ENCODE measurements around the gene RMI1. TPM values are rescaled to one million over a fixed set of nuclear protein-coding genes. Genes with fewer than 3 reads are reported as not detected.
"Not testable (repeated sequence)": the region's sequence is repeated elsewhere in the genome, so short reads cannot be mapped to it uniquely, and the experiment has no call there.

The RMI1 gene
- total RNA-seq, 2 donors from 2014 or later, result 27.1 to 33.2 TPM

DNA sequence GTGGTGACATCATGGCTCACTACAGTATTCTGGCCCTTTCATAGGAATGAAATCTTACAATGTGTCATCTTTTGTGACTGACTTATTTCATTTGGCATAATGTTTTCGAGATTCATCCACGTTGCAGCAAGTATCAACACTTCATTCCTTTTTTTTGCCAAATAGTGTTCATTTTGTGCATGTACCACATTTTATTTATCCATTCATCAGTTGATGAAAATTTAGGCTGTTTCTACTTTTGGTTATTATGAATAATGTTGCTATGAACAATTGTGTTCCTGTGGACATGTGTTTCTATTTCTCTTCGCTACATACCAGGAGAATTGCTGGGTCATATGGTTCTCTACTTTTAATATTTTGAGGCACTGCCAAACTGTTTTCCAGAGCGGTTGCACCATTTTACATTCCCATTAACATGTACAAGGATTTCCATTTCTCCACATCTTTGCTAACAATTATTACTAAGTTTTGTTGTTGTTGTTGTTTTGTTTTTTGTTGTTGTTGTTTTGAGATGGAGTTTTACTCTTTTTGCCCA is 43.5 kb downstream of the RMI1 start:
- H3K27me3 Mint-ChIP-seq (ENCODE audit: insufficient read depth), result peaks cover 3% of the 10 kb centered on the region
- Histone ChIP-seq H3K4me3 (ENCODE audit: low read length) (no peak overlapping the region), H3K4me1 (ENCODE audit: control insufficient read depth, insufficient read depth, low read length) (no peaks in the 10 kb centered on the region), H3K36me3 (ENCODE audit: control insufficient read depth, insufficient read depth, low read length) (no peaks in the 10 kb centered on the region), H3K27me3 (ENCODE audit: control insufficient read depth, insufficient read depth, low read length, poor library complexity, severe bottlenecking) (no peaks in the 10 kb centered on the region), H3K9ac (ENCODE audit: extremely low read depth, low read length, poor library complexity, severe bottlenecking) (no peak overlapping the region), H3K9me3 (ENCODE audit: control insufficient read depth, low read length) (no peaks in the 10 kb centered on the region), H3K27ac (ENCODE audit: low read depth, low read length) (no peak overlapping the region)
- TF ChIP-seq, protein P1, sequence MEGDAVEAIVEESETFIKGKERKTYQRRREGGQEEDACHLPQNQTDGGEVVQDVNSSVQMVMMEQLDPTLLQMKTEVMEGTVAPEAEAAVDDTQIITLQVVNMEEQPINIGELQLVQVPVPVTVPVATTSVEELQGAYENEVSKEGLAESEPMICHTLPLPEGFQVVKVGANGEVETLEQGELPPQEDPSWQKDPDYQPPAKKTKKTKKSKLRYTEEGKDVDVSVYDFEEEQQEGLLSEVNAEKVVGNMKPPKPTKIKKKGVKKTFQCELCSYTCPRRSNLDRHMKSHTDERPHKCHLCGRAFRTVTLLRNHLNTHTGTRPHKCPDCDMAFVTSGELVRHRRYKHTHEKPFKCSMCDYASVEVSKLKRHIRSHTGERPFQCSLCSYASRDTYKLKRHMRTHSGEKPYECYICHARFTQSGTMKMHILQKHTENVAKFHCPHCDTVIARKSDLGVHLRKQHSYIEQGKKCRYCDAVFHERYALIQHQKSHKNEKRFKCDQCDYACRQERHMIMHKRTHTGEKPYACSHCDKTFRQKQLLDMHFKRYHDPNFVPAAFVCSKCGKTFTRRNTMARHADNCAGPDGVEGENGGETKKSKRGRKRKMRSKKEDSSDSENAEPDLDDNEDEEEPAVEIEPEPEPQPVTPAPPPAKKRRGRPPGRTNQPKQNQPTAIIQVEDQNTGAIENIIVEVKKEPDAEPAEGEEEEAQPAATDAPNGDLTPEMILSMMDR (conservative IDR thresholded peaks at IDR 0.05), result no peak
- no peak overlapping the region for H3K27ac Mint-ChIP-seq
- 79 to 95% methylated on average over 3 to 4 of the region's 4 CpGs for WGBS, 2 experiments (ENCODE audit: insufficient coverage in 1 of 2, insufficient read length in 1 of 2)
- no peak for DNase-seq
- no peaks in the 10 kb centered on the region for H3K4me1 Mint-ChIP-seq
- no peaks in the 10 kb centered on the region for H3K9me3 Mint-ChIP-seq
- no peaks in the 10 kb centered on the region for H3K36me3 Mint-ChIP-seq (ENCODE audit: low read depth)
- H3K4me3 Mint-ChIP-seq, result no peak overlapping the region

GRCh38 chr9:84027201-84027600 is 46.6 kb downstream of the RMI1 start:
- Histone ChIP-seq H3K9ac (ENCODE audit: extremely low read depth, low read length, poor library complexity, severe bottlenecking) (no peak overlapping the region), H3K9me3 (ENCODE audit: control insufficient read depth, low read length) (no peaks in the 10 kb centered on the region), H3K27ac (ENCODE audit: low read depth, low read length) (no peak overlapping the region), H3K27me3 (ENCODE audit: control insufficient read depth, insufficient read depth, low read length, poor library complexity, severe bottlenecking) (no peaks in the 10 kb centered on the region), H3K4me1 (ENCODE audit: control insufficient read depth, insufficient read depth, low read length) (no peaks in the 10 kb centered on the region), H3K36me3 (ENCODE audit: control insufficient read depth, insufficient read depth, low read length) (no peaks in the 10 kb centered on the region), H3K4me3 (ENCODE audit: low read length) (no peak overlapping the region)
- WGBS, 2 experiments (ENCODE audit: insufficient coverage in 1 of 2, insufficient read length in 1 of 2), result 80 to 90% methylated on average over 2 to 4 of the region's 4 CpGs
- no peak overlapping the region for H3K4me3 Mint-ChIP-seq
- no peaks in the 10 kb centered on the region for H3K36me3 Mint-ChIP-seq (ENCODE audit: low read depth)
- H3K27me3 Mint-ChIP-seq (ENCODE audit: insufficient read depth), result no peaks in the 10 kb centered on the region
- no peak overlapping the region for H3K27ac Mint-ChIP-seq
- H3K4me1 Mint-ChIP-seq, result no peaks in the 10 kb centered on the region
- TF ChIP-seq, protein P1 (conservative IDR thresholded peaks at IDR 0.05), result no peak
- no peak for DNase-seq
- H3K9me3 Mint-ChIP-seq, result no peaks in the 10 kb centered on the region

DNA sequence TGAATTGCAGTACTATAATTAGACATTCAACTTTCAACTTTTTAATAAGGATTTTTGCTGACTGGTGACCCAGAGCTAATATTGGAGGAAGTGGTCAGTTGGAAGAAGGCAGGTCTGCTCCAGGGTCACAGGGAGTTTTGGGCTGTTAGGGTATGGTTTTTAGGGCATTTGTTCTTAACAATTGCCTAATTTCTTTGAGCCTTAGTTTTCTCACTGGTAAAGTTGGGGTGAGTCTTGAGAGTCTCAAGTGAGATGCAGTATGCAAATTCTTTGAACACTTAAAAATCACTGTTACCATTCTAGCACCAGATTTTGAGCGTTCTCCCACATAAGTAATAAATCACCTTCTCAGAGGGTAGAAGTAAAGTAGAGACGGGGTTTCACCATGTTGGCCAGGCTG is 50.9 kb downstream of the RMI1 start:
- WGBS, 2 experiments (ENCODE audit: insufficient coverage in 1 of 2, insufficient read length in 1 of 2), result 94% methylated on average over 2 of the region's 2 CpGs; no CpG with 5 or more reads in 1 of the 2 experiments
- no peaks in the 10 kb centered on the region for H3K9me3 ChIP-seq (ENCODE audit: control insufficient read depth, low read length)
- H3K9me3 Mint-ChIP-seq, result no peaks in the 10 kb centered on the region
- H3K27me3 Mint-ChIP-seq (ENCODE audit: insufficient read depth), result no peaks in the 10 kb centered on the region
- H3K27ac Mint-ChIP-seq, result no peak overlapping the region
- no peaks in the 10 kb centered on the region for H3K36me3 Mint-ChIP-seq (ENCODE audit: low read depth)
- DNase-seq, result no peak
- no peaks in the 10 kb centered on the region for H3K36me3 ChIP-seq (ENCODE audit: control insufficient read depth, insufficient read depth, low read length)
- H3K27me3 ChIP-seq (ENCODE audit: control insufficient read depth, insufficient read depth, low read length, poor library complexity, severe bottlenecking), result no peaks in the 10 kb centered on the region
- no peak overlapping the region for H3K4me3 Mint-ChIP-seq
- H3K4me3 ChIP-seq (ENCODE audit: low read length), result no peak overlapping the region
- no peaks in the 10 kb centered on the region for H3K4me1 ChIP-seq (ENCODE audit: control insufficient read depth, insufficient read depth, low read length)
- TF ChIP-seq, protein P1 (conservative IDR thresholded peaks at IDR 0.05), result no peak
- H3K27ac ChIP-seq (ENCODE audit: low read depth, low read length), result no peak overlapping the region
- no peak overlapping the region for H3K9ac ChIP-seq (ENCODE audit: extremely low read depth, low read length, poor library complexity, severe bottlenecking)
- no peaks in the 10 kb centered on the region for H3K4me1 Mint-ChIP-seq

GRCh38 chr9:84041857-84042256 is 61.3 kb downstream of the RMI1 start:
- not testable (repeated sequence) for H3K4me3 Mint-ChIP-seq; H3K4me1 Mint-ChIP-seq; H3K27me3 Mint-ChIP-seq (ENCODE audit: insufficient read depth); H3K36me3 ChIP-seq (ENCODE audit: control insufficient read depth, insufficient read depth, low read length); DNase-seq; H3K27ac Mint-ChIP-seq; H3K9me3 ChIP-seq (ENCODE audit: control insufficient read depth, low read length); H3K9ac ChIP-seq (ENCODE audit: extremely low read depth, low read length, poor library complexity, severe bottlenecking); H3K27me3 ChIP-seq (ENCODE audit: control insufficient read depth, insufficient read depth, low read length, poor library complexity, severe bottlenecking); H3K27ac ChIP-seq (ENCODE audit: low read depth, low read length); H3K4me1 ChIP-seq (ENCODE audit: control insufficient read depth, insufficient read depth, low read length); H3K4me3 ChIP-seq (ENCODE audit: low read length); H3K36me3 Mint-ChIP-seq (ENCODE audit: low read depth)
- H3K9me3 Mint-ChIP-seq, result peaks cover 52% of the 10 kb centered on the region
- 65 to 74% methylated on average over 2 to 5 of the region's 5 CpGs for WGBS, 2 experiments (ENCODE audit: insufficient coverage in 1 of 2, insufficient read length in 1 of 2)
